ENCODE results near the gene SLFN14. TPM values are rescaled to one million over a fixed set of nuclear protein-coding genes. Genes with fewer than 3 reads are reported as not detected.
"Not testable (repeated sequence)": the region's sequence is repeated elsewhere in the genome, so short reads cannot be mapped to it uniquely, and the experiment has no call there.

SLFN14 gene
- total RNA-seq, 1 experiment from 2014 or later: not detected

GRCh38 chr17:35523296-35523695 lies 37.3 kb downstream of the SLFN14 start:
- no TSS peak for BruUV-seq (replicated peaks)
- Mint-ChIP-seq H3K4me3 (ENCODE audit: unreplicated experiment) (no peak overlapping the region), H3K9me3 (ENCODE audit: unreplicated experiment) (no peaks in the 10 kb centered on the region), H3K27ac (ENCODE audit: unreplicated experiment) (no peak overlapping the region), H3K4me1 (ENCODE audit: low read depth, unreplicated experiment) (peaks cover 7% of the 10 kb centered on the region), H3K36me3 (ENCODE audit: insufficient read depth, unreplicated experiment) (no peaks in the 10 kb centered on the region), H3K27me3 (ENCODE audit: insufficient read depth, unreplicated experiment) (peaks cover 25% of the 10 kb centered on the region)
- peaks cover 9% of the 10 kb centered on the region for H3K4me1 ChIP-seq
- TF ChIP-seq, protein P1, sequence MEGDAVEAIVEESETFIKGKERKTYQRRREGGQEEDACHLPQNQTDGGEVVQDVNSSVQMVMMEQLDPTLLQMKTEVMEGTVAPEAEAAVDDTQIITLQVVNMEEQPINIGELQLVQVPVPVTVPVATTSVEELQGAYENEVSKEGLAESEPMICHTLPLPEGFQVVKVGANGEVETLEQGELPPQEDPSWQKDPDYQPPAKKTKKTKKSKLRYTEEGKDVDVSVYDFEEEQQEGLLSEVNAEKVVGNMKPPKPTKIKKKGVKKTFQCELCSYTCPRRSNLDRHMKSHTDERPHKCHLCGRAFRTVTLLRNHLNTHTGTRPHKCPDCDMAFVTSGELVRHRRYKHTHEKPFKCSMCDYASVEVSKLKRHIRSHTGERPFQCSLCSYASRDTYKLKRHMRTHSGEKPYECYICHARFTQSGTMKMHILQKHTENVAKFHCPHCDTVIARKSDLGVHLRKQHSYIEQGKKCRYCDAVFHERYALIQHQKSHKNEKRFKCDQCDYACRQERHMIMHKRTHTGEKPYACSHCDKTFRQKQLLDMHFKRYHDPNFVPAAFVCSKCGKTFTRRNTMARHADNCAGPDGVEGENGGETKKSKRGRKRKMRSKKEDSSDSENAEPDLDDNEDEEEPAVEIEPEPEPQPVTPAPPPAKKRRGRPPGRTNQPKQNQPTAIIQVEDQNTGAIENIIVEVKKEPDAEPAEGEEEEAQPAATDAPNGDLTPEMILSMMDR (IDR thresholded peaks at IDR 0.05; ENCODE audit: insufficient read depth in 1 of 2, low read depth in 1 of 2, low read length in 1 of 2, severe bottlenecking in 1 of 2, unreplicated experiment in 1 of 2): no peak
- H3K36me3 ChIP-seq (ENCODE audit: control insufficient read depth, insufficient read depth, low read length): no peaks in the 10 kb centered on the region
- DNase-seq: no peak
- H3K4me3 ChIP-seq (ENCODE audit: low read depth, low read length): no peak overlapping the region
- intact Hi-C loops (cut with micrococcal nuclease; ENCODE audit: unreplicated experiment): no loop called here
- no peaks in the 10 kb centered on the region for H3K27me3 ChIP-seq (replicated peaks; ENCODE audit: control insufficient read depth, insufficient read depth, low read length)
- H3K9me3 ChIP-seq: no peaks in the 10 kb centered on the region
- ChIA-PET CTCF (interaction anchor here (0.6 kb wide), 1 partner anchor 12 kb away, joined by 3 read pairs; no protein-coding TSS in a partner anchor), POLR2A (no interaction called here)

DNA sequence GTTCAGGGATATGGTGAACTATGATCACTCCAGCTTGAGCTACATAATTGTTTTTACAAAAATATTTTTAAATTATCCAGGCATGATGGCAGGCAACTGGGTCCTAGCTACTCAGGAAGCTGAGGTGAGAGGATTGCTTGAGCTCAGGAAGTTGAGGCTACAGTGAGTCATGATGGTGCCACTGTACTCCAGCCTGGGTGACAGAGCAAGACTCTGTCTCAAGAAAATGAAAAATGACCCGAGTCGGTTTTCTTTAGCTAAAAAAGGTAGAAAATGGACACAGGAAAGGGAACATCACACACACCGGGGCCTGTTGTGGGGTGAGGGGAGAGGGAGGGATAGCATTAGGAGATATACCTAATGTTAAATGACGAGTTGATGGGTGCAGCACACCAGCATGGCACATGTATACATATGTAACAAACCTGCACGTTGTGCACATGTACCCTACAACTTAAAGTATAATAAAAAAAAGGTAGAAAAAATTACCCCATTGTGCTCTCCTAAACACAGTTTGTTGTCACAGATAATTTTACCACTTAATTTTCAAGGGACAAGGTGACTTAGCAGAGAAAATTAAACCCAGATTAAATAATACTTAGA lies 38.9 kb downstream of the SLFN14 start:
- CTCF ChIA-PET: interaction anchor here (0.5 to 1.3 kb wide), 5 partner anchors 12 to 1350 kb away, joined by 3 to 7 read pairs (median 3); no protein-coding TSS in a partner anchor

GRCh38 chr17:35521150-35521549 lies 39.5 kb downstream of the SLFN14 start:
- CTCF ChIA-PET: interaction anchor here (1.2 to 1.3 kb wide), 2 partner anchors 13 to 208 kb away, joined by 3 to 7 read pairs; no protein-coding TSS in a partner anchor
- no peak overlapping the region for H3K4me3 ChIP-seq (ENCODE audit: low read depth, low read length)
- no peaks in the 10 kb centered on the region for H3K36me3 ChIP-seq (ENCODE audit: control insufficient read depth, insufficient read depth, low read length)
- TF ChIP-seq, protein P1 (IDR thresholded peaks at IDR 0.05; ENCODE audit: insufficient read depth in 1 of 2, low read depth in 1 of 2, low read length in 1 of 2, severe bottlenecking in 1 of 2, unreplicated experiment in 1 of 2): no peak
- intact Hi-C loops (cut with micrococcal nuclease; ENCODE audit: unreplicated experiment): no loop called here
- no peaks in the 10 kb centered on the region for H3K9me3 Mint-ChIP-seq (ENCODE audit: unreplicated experiment)
- no peaks in the 10 kb centered on the region for H3K27me3 ChIP-seq (replicated peaks; ENCODE audit: control insufficient read depth, insufficient read depth, low read length)
- H3K36me3 Mint-ChIP-seq (ENCODE audit: insufficient read depth, unreplicated experiment): no peaks in the 10 kb centered on the region
- peaks cover 9% of the 10 kb centered on the region for H3K4me1 ChIP-seq
- H3K27ac Mint-ChIP-seq (ENCODE audit: unreplicated experiment): no peak overlapping the region
- peaks cover 26% of the 10 kb centered on the region for H3K27me3 Mint-ChIP-seq (ENCODE audit: insufficient read depth, unreplicated experiment)
- no peak overlapping the region for H3K4me3 Mint-ChIP-seq (ENCODE audit: unreplicated experiment)
- no peaks in the 10 kb centered on the region for H3K9me3 ChIP-seq
- POLR2A ChIA-PET: no interaction called here
- no peak for DNase-seq
- no TSS peak for BruUV-seq (replicated peaks)
- peaks cover 7% of the 10 kb centered on the region for H3K4me1 Mint-ChIP-seq (ENCODE audit: low read depth, unreplicated experiment)

More for the DNA sequence above, 38.9 kb downstream of the SLFN14 start:
- H3K9me3 ChIP-seq; H3K4me3 Mint-ChIP-seq (ENCODE audit: unreplicated experiment); H3K9me3 Mint-ChIP-seq (ENCODE audit: unreplicated experiment); H3K36me3 ChIP-seq (ENCODE audit: control insufficient read depth, insufficient read depth, low read length); H3K27me3 ChIP-seq (replicated peaks; ENCODE audit: control insufficient read depth, insufficient read depth, low read length); BruUV-seq (replicated peaks); DNase-seq; H3K27ac Mint-ChIP-seq (ENCODE audit: unreplicated experiment); intact Hi-C loops (cut with micrococcal nuclease; ENCODE audit: unreplicated experiment); H3K36me3 Mint-ChIP-seq (ENCODE audit: insufficient read depth, unreplicated experiment); POLR2A ChIA-PET; H3K4me3 ChIP-seq (ENCODE audit: low read depth, low read length); H3K4me1 ChIP-seq; H3K4me1 Mint-ChIP-seq (ENCODE audit: low read depth, unreplicated experiment): not testable (repeated sequence)
- H3K27me3 Mint-ChIP-seq (ENCODE audit: insufficient read depth, unreplicated experiment): peaks cover 31% of the 10 kb centered on the region

All from Caco-2 (cell line).